Astrocyte of the cerebellum (primary cell): Measurements from ENCODE around the gene HEMK1.

Experiments used
- DNase-seq: peaks from one replicate; pipeline ENCODE4 v3.0.0-alpha.2; 2011; ENCODE audit warnings: low read depth
- H3K4me3 ChIP-seq: 2 replicates; pipeline ENCODE4 v1.5.1; 2011; ENCODE audit warnings: mild to moderate bottlenecking, low read depth, low read length, moderate library complexity
- in situ Hi-C: cut with HindIII; loops from 2 replicates; pipeline ENCODE4 v1.10.0; 2017; ENCODE audit warnings: low sequenced_read_pairs
- TF ChIP-seq, protein P1 (sequence below): IDR thresholded peaks from 2 replicates; pipeline ENCODE4 v1.5.1; 2012; ENCODE audit warnings: low read length, low read depth, moderate library complexity, mild to moderate bottlenecking; ENCODE audit errors: missing control alignments

The HEMK1 gene

GRCh38 chr3:50642382-50642781, 73.1 kb downstream of the HEMK1 start:
- TF ChIP-seq, protein P1, sequence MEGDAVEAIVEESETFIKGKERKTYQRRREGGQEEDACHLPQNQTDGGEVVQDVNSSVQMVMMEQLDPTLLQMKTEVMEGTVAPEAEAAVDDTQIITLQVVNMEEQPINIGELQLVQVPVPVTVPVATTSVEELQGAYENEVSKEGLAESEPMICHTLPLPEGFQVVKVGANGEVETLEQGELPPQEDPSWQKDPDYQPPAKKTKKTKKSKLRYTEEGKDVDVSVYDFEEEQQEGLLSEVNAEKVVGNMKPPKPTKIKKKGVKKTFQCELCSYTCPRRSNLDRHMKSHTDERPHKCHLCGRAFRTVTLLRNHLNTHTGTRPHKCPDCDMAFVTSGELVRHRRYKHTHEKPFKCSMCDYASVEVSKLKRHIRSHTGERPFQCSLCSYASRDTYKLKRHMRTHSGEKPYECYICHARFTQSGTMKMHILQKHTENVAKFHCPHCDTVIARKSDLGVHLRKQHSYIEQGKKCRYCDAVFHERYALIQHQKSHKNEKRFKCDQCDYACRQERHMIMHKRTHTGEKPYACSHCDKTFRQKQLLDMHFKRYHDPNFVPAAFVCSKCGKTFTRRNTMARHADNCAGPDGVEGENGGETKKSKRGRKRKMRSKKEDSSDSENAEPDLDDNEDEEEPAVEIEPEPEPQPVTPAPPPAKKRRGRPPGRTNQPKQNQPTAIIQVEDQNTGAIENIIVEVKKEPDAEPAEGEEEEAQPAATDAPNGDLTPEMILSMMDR = no peak
- no peak overlapping the region for H3K4me3 ChIP-seq
- in situ Hi-C loops = no loop called here
- no peak for DNase-seq

DNA sequence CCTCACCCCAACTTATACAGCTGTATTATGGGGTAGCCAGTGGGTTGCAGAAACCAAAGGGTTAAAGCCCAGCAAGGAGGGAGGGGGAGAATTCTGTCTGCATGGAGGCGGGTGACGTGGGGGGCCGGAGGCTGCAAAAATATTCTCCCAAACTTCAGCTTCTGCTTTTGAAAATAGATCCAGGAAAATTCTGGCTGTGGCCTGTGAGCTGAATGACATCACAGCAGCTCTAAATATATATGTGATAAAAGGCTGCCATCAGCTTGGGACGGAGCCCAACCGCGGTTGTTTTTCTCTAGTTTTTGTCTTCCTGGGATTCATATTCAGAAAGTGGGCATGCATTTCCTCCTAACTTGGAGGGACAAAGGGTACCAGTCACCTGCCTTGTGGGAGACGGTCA, 75.2 kb downstream of the HEMK1 start:
- in situ Hi-C loops = no loop called here
- DNase-seq = no peak
- H3K4me3 ChIP-seq = no peak overlapping the region
- TF ChIP-seq, protein P1 = no peak

DNA sequence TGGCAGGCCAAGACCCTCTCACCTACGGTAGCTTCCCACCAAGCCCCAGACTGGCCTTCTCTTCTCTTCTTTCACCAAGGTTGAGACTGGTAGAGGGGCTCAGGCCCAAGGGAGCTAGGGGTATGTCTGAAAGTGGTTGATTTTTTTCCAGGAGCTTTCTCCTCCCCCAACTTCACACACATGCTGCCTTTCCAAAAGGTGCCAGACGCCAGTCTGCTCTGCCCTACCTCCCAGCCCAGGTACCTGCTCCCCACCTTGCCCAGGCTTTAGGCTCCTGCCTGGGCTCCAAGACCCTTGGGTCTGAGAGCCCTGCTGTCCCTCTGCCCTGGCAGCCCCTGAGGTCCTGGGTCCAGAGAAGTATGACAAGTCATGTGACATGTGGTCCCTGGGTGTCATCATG, 76.1 kb downstream of the HEMK1 start:
- TF ChIP-seq, protein P1 = no peak
- in situ Hi-C loops = no loop called here

More for the DNA sequence above, 76.1 kb downstream of the HEMK1 start:
- no peak for DNase-seq
- H3K4me3 ChIP-seq = no peak overlapping the region
